Activated CD8-positive, alpha-beta T cell treated with anti-CD3 and anti-CD28 coated beads for 36 hours (primary cell): Measurements from ENCODE around the gene MAML1. TPM values are rescaled to one million over a fixed set of nuclear protein-coding genes. Genes with fewer than 3 reads are reported as not detected.

Experiments used
- ATAC-seq: fragments of 200-7000 bp; cut with Tn5 transposase; one replicate; pipeline ENCODE4 v1.10.0; 2021; ENCODE audit warnings: mild to moderate bottlenecking, moderate library complexity
- CTCF ChIA-PET: fragments of 350-600 bp; sonication (Branson Sonifier 250); formaldehyde crosslinking; loops from one replicate; lab custom pipeline; 2021; ENCODE audit warnings: antibody characterized with exemption; lab: Charles Lee
- POLR2A ChIA-PET: fragments of 350-600 bp; sonication (Branson Sonifier 250); formaldehyde crosslinking; loops from one replicate; lab custom pipeline; 2021; ENCODE audit warnings: antibody characterized with exemption; lab: Charles Lee
- DNase-seq: peaks from one replicate; pipeline ENCODE4 v3.0.0-alpha.2; 2020
- H3K27ac Mint-ChIP-seq: one replicate; pipeline ENCODE4 v1.8.0; 2021; ENCODE audit warnings: mild to moderate bottlenecking, mixed read lengths
- H3K27me3 Mint-ChIP-seq: one replicate; pipeline ENCODE4 v1.8.0; 2021; ENCODE audit warnings: mixed read lengths
- H3K36me3 Mint-ChIP-seq: one replicate; pipeline ENCODE4 v1.8.0; 2021; ENCODE audit warnings: low read depth, mixed read lengths
- H3K4me1 Mint-ChIP-seq: one replicate; pipeline ENCODE4 v1.8.0; 2021; ENCODE audit warnings: low read depth, mixed read lengths
- H3K4me3 Mint-ChIP-seq: one replicate; pipeline ENCODE4 v1.8.0; 2021; ENCODE audit warnings: mild to moderate bottlenecking, moderate library complexity, mixed read lengths
- H3K9me3 Mint-ChIP-seq: one replicate; pipeline ENCODE4 v1.8.0; 2021; ENCODE audit warnings: mixed read lengths
- intact Hi-C: fragments of 100-400 bp; cut with micrococcal nuclease; formaldehyde crosslinking; loops from one replicate; pipeline ENCODE4 v1.10.0; 2022
- total RNA-seq, 2 experiments: library from RNA; stranded (reverse); gene quantifications; one replicate each; pipeline ENCODE4 v1.2.3, GENCODE V29; 2021
- TF ChIP-seq, protein P1 (sequence below): fragments of 200-600 bp; IDR thresholded peaks from one replicate; pipeline ENCODE4 v1.8.0; 2022; ENCODE audit warnings: antibody characterized with exemption, mild to moderate bottlenecking

The MAML1 gene
- total RNA-seq, 2 experiments from 2014 or later = 26.1 to 26.6 TPM

GRCh38 chr5:179768326-179769085, 35.9 kb downstream of the MAML1 start:
- Mint-ChIP-seq H3K4me3 (no peak overlapping the region), H3K36me3 (peaks cover 44% of the 10 kb centered on the region), H3K4me1 (peaks cover 20% of the 10 kb centered on the region), H3K27ac (no peak overlapping the region), H3K27me3 (no peaks in the 10 kb centered on the region), H3K9me3 (no peaks in the 10 kb centered on the region)
- ATAC-seq (peak; percentile 49), DNase-seq (no peak)
- ChIA-PET POLR2A (interaction anchor here (0.7 to 1.2 kb wide), 3 partner anchors 26 to 90 kb away, joined by 3 read pairs; partner anchors contain the start of gene LTC4S), CTCF (interaction anchor here (1.6 kb wide), 1 partner anchor 137 kb away, joined by 4 read pairs; no protein-coding TSS in a partner anchor)
- TF ChIP-seq, protein P1, sequence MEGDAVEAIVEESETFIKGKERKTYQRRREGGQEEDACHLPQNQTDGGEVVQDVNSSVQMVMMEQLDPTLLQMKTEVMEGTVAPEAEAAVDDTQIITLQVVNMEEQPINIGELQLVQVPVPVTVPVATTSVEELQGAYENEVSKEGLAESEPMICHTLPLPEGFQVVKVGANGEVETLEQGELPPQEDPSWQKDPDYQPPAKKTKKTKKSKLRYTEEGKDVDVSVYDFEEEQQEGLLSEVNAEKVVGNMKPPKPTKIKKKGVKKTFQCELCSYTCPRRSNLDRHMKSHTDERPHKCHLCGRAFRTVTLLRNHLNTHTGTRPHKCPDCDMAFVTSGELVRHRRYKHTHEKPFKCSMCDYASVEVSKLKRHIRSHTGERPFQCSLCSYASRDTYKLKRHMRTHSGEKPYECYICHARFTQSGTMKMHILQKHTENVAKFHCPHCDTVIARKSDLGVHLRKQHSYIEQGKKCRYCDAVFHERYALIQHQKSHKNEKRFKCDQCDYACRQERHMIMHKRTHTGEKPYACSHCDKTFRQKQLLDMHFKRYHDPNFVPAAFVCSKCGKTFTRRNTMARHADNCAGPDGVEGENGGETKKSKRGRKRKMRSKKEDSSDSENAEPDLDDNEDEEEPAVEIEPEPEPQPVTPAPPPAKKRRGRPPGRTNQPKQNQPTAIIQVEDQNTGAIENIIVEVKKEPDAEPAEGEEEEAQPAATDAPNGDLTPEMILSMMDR = no peak
- intact Hi-C loops = no loop called here

DNA sequence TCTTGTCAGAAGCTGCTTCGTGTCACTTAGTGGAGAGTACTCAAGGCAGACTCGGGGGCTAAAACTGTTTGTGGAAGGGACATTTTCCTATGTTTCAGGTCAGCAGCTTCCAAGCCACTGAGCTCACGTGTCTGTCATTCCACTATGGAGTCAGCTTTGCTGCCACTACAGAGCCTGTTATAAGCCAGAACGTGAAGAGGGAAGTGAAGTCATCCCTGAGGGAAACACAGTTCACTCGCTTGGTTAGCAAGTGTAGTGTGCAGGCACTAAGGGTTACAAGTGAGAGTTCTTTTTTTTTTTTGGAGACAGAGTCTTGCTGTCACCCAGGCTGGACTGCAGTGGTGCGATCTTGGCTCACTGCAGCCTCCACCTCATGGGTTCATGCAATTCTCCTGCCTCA, 36.6 kb downstream of the MAML1 start:
- H3K27ac Mint-ChIP-seq = no peak overlapping the region

DNA sequence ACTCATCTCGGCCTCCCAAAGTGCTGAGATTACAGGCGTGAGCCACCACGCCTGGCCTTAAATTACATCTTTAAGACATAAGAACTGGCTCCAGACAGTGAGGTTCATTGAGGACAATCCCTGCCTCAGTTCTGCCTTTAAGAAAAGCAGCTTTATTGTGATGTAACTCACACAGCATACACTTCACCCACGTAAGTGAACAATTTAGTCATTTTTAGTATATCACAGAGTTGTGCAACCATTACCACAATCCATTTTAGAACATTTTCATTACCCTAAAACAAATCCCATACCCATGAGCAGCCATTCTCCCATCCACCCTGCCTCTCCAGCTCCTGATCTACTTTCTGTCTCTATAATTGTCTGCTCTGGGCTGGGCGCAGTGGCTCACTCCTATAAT, 37.2 kb downstream of the MAML1 start:
- TF ChIP-seq, protein P1 = no peak
- peaks cover 20% of the 10 kb centered on the region for H3K4me1 Mint-ChIP-seq
- DNase-seq = no peak
- no peak overlapping the region for H3K27ac Mint-ChIP-seq
- CTCF ChIA-PET = interaction anchor here (0.7 kb wide), 1 partner anchor 14 kb away, joined by 3 read pairs; no protein-coding TSS in a partner anchor
- ATAC-seq = no peak
- POLR2A ChIA-PET = interaction anchor here (1.0 kb wide), 1 partner anchor 11 kb away, joined by 3 read pairs; no protein-coding TSS in a partner anchor
- no peaks in the 10 kb centered on the region for H3K27me3 Mint-ChIP-seq
- H3K36me3 Mint-ChIP-seq = peaks cover 49% of the 10 kb centered on the region
- intact Hi-C loops = no loop called here
- H3K4me3 Mint-ChIP-seq = no peak overlapping the region
- no peaks in the 10 kb centered on the region for H3K9me3 Mint-ChIP-seq

More for the DNA sequence above, 36.6 kb downstream of the MAML1 start:
- Mint-ChIP-seq H3K4me1 (peaks cover 20% of the 10 kb centered on the region), H3K4me3 (no peak overlapping the region), H3K36me3 (peaks cover 48% of the 10 kb centered on the region), H3K27me3 (no peaks in the 10 kb centered on the region), H3K9me3 (no peaks in the 10 kb centered on the region)
- DNase-seq = no peak
- POLR2A ChIA-PET = interaction anchor here (0.9 to 1.0 kb wide), 2 partner anchors 10 to 25 kb away, joined by 3 read pairs; partner anchors contain the start of gene LTC4S
- TF ChIP-seq, protein P1 = no peak
- CTCF ChIA-PET = interaction anchor here (0.7 kb wide), 1 partner anchor 15 kb away, joined by 3 read pairs; no protein-coding TSS in a partner anchor
- ATAC-seq = no peak
- intact Hi-C loops = no loop called here

DNA sequence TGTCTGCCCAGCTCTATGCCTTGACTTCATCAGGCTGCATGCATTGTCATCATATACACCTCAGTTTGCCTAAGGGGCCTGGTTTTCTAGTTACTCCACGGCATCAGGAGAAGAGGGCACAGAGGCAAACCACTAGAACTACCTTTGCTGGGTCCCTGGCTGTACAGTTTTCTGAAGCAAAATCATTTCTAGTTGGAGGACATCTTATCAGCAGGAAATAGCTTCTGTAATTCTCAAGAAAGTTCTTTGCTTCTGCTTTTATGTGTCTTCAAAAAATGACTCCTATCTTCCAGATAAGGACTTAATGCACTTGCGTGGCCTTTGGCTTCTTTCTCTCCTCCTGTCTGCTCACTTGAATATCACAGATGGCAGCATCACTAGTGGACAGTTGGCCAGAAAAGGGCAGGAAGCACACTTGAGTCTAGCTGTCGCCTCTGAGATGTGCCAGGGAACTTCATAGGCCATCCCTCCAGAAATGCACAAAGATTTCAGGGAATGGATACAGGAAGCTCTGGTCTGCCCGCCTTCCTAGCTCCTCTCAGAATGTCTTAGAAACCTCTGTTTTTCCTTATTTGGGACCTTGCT, 38.8 kb downstream of the MAML1 start:
- CTCF ChIA-PET = interaction anchor here (1.4 to 3.2 kb wide), 2 partner anchors 9 to 77 kb away, joined by 3 to 18 read pairs; no protein-coding TSS in a partner anchor
- no peaks in the 10 kb centered on the region for H3K9me3 Mint-ChIP-seq
- DNase-seq = no peak
- POLR2A ChIA-PET = interaction anchor here (0.9 to 1.1 kb wide), 3 partner anchors 9 to 12 kb away, joined by 3 to 5 read pairs (median 3); no protein-coding TSS in a partner anchor
- TF ChIP-seq, protein P1 = no peak
- H3K27me3 Mint-ChIP-seq = no peaks in the 10 kb centered on the region
- peaks cover 42% of the 10 kb centered on the region for H3K36me3 Mint-ChIP-seq
- H3K4me3 Mint-ChIP-seq = no peak overlapping the region
- intact Hi-C loops = no loop called here
- no peak for ATAC-seq
- H3K4me1 Mint-ChIP-seq = peaks cover 11% of the 10 kb centered on the region
- H3K27ac Mint-ChIP-seq = no peak overlapping the region
